Measurements from ENCODE around the gene TRIM34. TPM values are rescaled to one million over a fixed set of nuclear protein-coding genes. Genes with fewer than 3 reads are reported as not detected.

The TRIM34 gene
- total RNA-seq, 2 experiments from 2014 or later, result 8.4 to 13.1 TPM

- peaks cover 15% of the 10 kb centered on the region for H3K4me1 ChIP-seq (ENCODE audit: insufficient read depth, low read length, poor library complexity, severe bottlenecking)
- no TSS peak for BruUV-seq (replicated peaks)
- no peak for DNase-seq (ENCODE audit: low spot score)
- no peak overlapping the region for H2AFZ ChIP-seq (ENCODE audit: low read length)
- ChIA-PET POLR2A (interaction anchor here (0.7 to 1.0 kb wide), 2 partner anchors 9 to 71 kb away, joined by 3 read pairs; no protein-coding TSS in a partner anchor), CTCF (ENCODE audit: unreplicated experiment) (no interaction called here)
- H3K79me2 ChIP-seq (ENCODE audit: insufficient read depth, low read depth, low read length), result no peaks in the 10 kb centered on the region
- H3K4me2 ChIP-seq (ENCODE audit: low read length), result no peak overlapping the region
- no peaks in the 10 kb centered on the region for H4K20me1 ChIP-seq (ENCODE audit: insufficient read depth, low read length)
- H3K9me3 ChIP-seq (ENCODE audit: low read length), result no peaks in the 10 kb centered on the region
- no peaks in the 10 kb centered on the region for H3K9me2 ChIP-seq (ENCODE audit: insufficient read depth, low read length)
- no peaks in the 10 kb centered on the region for H3K36me3 ChIP-seq (ENCODE audit: insufficient read depth, low read length)
- H3K27ac ChIP-seq (ENCODE audit: low read depth, low read length, poor library complexity, severe bottlenecking), result no peak overlapping the region
- intact Hi-C loops (cut with micrococcal nuclease; ENCODE audit: unreplicated experiment), result no loop called here
- TF ChIP-seq CTCF (conservative IDR thresholded peaks at IDR 0.05; ENCODE audit: low read length) (no peak), EZH2phosphoT487 (IDR thresholded peaks at IDR 0.05; ENCODE audit: borderline replicate concordance, low read depth, low read length) (no peak)
- H3K4me3 ChIP-seq (ENCODE audit: low read depth, low read length, poor library complexity, severe bottlenecking), result no peak overlapping the region
These were observed 3.9 kb upstream of the TRIM34 start for GRCh38 chr11:5620651-5621521.

DNA sequence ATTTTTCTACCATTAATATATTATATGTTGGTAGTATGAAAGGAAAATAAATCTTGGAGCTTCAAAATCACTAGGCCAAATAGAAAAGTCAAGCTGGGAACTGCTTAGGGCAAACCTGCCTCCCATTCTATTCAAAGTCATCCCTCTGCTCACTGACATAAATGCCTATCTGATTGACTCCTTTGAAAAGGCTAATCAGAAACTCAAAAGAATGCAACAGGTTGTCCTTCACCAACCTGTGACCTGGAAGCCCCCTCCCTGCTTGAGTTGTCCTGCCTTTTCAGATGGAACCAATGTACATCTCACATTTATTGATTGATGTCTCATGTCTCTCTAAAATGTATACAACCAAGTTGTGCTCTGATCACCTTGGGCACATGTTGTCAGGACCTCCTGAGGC, 3.2 kb upstream of the TRIM34 start:
- BruUV-seq (replicated peaks), result no TSS peak
- Histone ChIP-seq H3K4me2 (ENCODE audit: low read length) (no peak overlapping the region), H4K20me1 (ENCODE audit: insufficient read depth, low read length) (no peaks in the 10 kb centered on the region), H3K79me2 (ENCODE audit: insufficient read depth, low read depth, low read length) (no peaks in the 10 kb centered on the region), H3K27ac (ENCODE audit: low read depth, low read length, poor library complexity, severe bottlenecking) (no peak overlapping the region), H2AFZ (ENCODE audit: low read length) (no peak overlapping the region), H3K9me2 (ENCODE audit: insufficient read depth, low read length) (no peaks in the 10 kb centered on the region), H3K9me3 (ENCODE audit: low read length) (no peaks in the 10 kb centered on the region), H3K4me1 (ENCODE audit: insufficient read depth, low read length, poor library complexity, severe bottlenecking) (peaks cover 17% of the 10 kb centered on the region), H3K36me3 (ENCODE audit: insufficient read depth, low read length) (no peaks in the 10 kb centered on the region), H3K4me3 (ENCODE audit: low read depth, low read length, poor library complexity, severe bottlenecking) (no peak overlapping the region)
- intact Hi-C loops (cut with micrococcal nuclease; ENCODE audit: unreplicated experiment), result no loop called here
- ChIA-PET POLR2A (interaction anchor here (1.0 kb wide), 1 partner anchor 70 kb away, joined by 3 read pairs; no protein-coding TSS in a partner anchor), CTCF (ENCODE audit: unreplicated experiment) (no interaction called here)
- no peak for DNase-seq (ENCODE audit: low spot score)
- TF ChIP-seq EZH2phosphoT487 (IDR thresholded peaks at IDR 0.05; ENCODE audit: borderline replicate concordance, low read depth, low read length) (no peak), CTCF (conservative IDR thresholded peaks at IDR 0.05; ENCODE audit: low read length) (no peak)

- H4K20me1 ChIP-seq (ENCODE audit: insufficient read depth, low read length), result no peaks in the 10 kb centered on the region
- H3K9me3 ChIP-seq (ENCODE audit: low read length), result no peaks in the 10 kb centered on the region
- CTCF ChIA-PET (ENCODE audit: unreplicated experiment), result no interaction called here
- DNase-seq (ENCODE audit: low spot score), result no peak
- H3K4me3 ChIP-seq (ENCODE audit: low read depth, low read length, poor library complexity, severe bottlenecking), result no peak overlapping the region
- intact Hi-C loops (cut with micrococcal nuclease; ENCODE audit: unreplicated experiment), result no loop called here
- POLR2A ChIA-PET, result interaction anchor here (0.7 kb wide), 1 partner anchor 1512 kb away, joined by 6 read pairs; no protein-coding TSS in a partner anchor
- no peaks in the 10 kb centered on the region for H3K9me2 ChIP-seq (ENCODE audit: insufficient read depth, low read length)
- H2AFZ ChIP-seq (ENCODE audit: low read length), result no peak overlapping the region
- H3K4me1 ChIP-seq (ENCODE audit: insufficient read depth, low read length, poor library complexity, severe bottlenecking), result peaks cover 17% of the 10 kb centered on the region
- TF ChIP-seq EZH2phosphoT487 (IDR thresholded peaks at IDR 0.05; ENCODE audit: borderline replicate concordance, low read depth, low read length) (no peak), CTCF (conservative IDR thresholded peaks at IDR 0.05; ENCODE audit: low read length) (no peak)
- no TSS peak for BruUV-seq (replicated peaks)
- H3K79me2 ChIP-seq (ENCODE audit: insufficient read depth, low read depth, low read length), result no peaks in the 10 kb centered on the region
- no peaks in the 10 kb centered on the region for H3K36me3 ChIP-seq (ENCODE audit: insufficient read depth, low read length)
- no peak overlapping the region for H3K27ac ChIP-seq (ENCODE audit: low read depth, low read length, poor library complexity, severe bottlenecking)
- no peak overlapping the region for H3K4me2 ChIP-seq (ENCODE audit: low read length)
These were observed 2.0 kb upstream of the TRIM34 start for GRCh38 chr11:5622802-5623201.

Measured in OCI-LY7 (cell line).